Kidney glomerular epithelial cell (primary cell): ENCODE results near the gene PLA2G4D.

Experiments used
- DNase-seq: peaks from one replicate; lab custom pipeline; 2025; lab: John Stamatoyannopoulos, UW

Gene PLA2G4D, protein sequence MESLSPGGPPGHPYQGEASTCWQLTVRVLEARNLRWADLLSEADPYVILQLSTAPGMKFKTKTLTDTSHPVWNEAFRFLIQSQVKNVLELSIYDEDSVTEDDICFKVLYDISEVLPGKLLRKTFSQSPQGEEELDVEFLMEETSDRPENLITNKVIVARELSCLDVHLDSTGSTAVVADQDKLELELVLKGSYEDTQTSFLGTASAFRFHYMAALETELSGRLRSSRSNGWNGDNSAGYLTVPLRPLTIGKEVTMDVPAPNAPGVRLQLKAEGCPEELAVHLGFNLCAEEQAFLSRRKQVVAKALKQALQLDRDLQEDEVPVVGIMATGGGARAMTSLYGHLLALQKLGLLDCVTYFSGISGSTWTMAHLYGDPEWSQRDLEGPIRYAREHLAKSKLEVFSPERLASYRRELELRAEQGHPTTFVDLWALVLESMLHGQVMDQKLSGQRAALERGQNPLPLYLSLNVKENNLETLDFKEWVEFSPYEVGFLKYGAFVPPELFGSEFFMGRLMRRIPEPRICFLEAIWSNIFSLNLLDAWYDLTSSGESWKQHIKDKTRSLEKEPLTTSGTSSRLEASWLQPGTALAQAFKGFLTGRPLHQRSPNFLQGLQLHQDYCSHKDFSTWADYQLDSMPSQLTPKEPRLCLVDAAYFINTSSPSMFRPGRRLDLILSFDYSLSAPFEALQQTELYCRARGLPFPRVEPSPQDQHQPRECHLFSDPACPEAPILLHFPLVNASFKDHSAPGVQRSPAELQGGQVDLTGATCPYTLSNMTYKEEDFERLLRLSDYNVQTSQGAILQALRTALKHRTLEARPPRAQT

DNA sequence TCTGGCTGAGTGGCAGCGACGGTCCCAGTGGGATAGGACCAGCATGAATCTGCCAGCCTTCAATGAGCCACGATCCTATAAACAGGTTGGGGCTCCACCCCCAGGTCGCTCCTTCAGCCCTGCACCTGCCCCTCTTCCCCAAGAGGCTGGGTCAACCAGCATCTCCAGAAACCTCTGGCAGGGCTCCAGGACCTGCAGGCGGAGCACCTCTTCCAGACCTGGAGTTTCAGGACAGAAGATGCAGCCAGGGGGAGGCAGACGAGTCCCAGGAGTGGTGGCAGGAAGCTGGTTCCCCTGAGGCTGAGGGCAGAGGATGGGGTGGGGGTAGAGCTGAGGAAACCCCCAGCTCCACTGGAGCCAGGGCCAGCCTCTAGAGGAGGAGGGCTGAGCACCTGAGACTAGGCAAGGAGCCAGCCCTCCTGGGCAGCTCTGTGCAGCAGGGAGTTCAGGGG is at the start of gene PLA2G4D:
PLA2G4D (minus strand) TSS at position 51 of the 452 bp plus-strand sequence. CDS start 103 bp downstream, outside the sequence.
- no peak for DNase-seq

DNA sequence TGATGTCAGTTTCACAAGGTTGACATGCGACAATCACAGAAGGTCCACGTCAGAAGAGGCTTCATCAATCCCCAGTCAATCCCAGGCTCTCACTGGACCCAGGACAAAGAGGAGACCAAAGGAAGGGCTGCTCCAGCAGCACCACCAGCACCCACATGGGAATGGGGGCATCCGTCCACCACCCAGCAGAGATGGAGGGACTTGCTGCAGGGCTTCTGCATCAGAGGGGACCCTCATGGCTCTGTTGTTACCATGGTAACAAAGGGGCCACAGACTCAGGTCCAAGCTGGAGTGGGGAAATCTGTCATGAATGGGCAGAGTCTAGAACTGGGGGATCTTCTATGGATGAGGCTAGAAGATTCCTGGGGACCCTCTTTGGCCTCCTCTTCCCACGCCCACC is 49.0 kb upstream of the PLA2G4D start:
- no peak for DNase-seq

DNA sequence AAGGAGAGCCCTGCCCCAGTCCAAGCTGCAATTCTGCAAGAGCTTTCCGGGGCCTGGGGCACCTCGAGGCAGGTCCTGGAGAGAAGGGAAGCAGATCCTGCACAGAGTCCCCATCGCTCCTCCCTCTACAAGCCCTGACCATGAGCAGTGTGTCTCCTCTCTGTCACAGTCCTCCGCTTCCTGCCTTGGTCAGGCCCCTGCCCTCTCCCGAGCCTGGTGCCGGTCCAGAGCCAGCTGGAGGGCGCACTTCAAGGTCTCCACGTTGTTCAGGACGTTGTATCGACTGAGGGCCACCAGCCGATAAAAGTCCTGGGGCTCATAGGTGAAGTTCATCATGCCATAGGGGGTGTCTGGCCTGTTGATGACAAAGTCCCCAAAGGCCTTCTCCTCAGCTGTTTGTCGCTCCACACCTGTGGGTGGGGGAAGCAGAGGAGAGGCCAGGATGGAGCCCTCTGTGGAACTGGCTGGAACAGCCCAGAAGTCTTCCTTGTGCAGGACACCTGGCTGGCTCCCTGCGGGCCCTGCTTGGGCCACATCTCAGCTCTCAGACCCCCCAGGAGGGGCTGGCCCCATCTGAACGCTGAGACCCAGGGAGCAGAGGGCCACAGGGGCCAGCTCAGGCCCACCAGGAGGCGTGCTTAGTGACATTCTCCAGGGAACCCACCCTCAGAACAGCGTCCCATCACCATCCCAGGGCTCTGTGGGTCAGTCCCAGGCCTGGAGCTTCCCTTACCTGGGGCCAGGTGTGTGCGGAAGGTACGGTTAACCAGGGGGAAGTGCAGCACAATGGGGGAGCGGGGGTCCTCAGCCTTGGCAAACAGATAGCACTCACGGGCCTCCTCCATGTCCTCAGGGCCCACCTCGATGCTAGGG is 47.7 kb upstream of the PLA2G4D start:
- DNase-seq = no peak

DNA sequence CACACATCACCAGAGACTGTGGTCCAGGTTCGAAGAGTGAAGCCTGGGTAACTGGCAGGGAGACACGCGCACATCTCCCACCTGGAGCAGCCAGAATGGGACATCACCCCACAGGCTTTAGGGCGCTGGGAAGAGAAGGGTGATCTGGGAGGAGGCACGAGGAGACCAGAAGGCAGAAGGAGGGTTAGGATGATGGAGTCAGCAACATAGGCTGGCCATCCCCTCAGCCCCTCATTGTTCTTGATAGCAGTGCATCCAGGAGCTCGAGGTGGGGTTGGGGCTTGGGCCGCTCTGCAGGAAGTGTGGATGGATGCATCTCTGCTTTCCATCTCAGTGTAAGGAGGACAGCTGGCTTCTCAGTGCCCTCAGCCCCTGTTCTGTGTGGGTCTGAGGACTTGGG is 46.9 kb upstream of the PLA2G4D start:
- no peak for DNase-seq

DNA sequence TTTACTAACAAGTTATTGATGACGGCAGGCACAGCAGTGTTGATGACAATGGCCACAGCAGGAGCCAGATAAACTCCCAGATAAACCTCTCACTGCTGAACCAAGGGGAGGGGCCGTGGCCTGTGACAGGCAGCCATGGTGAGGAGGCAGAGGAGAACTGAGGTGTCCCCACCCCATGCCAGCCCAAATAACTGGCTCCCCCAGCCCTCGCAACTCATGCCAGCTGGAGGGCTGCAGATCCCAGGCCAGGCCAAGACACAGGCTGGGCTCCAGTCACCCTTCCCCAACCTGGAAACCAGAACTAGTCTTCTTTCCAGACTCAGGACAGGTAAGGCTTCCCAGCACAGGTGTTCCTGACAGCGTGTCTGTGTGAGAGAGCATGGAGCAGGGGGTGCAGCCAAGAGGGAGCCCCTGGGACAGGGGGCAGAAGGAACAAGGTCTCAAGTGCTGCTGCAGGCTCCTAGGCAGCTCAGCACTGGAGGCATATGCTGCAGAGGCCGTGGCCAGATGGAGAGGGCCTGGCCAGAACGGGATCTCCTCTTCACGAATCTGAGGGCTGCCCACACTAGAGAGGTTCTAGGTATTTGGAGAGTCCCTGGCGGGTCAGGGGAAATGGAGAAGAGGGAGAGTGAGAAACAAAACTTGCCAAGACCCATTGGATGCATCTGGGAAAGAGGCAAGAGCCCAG is 46.2 kb upstream of the PLA2G4D start:
- no peak for DNase-seq

DNA sequence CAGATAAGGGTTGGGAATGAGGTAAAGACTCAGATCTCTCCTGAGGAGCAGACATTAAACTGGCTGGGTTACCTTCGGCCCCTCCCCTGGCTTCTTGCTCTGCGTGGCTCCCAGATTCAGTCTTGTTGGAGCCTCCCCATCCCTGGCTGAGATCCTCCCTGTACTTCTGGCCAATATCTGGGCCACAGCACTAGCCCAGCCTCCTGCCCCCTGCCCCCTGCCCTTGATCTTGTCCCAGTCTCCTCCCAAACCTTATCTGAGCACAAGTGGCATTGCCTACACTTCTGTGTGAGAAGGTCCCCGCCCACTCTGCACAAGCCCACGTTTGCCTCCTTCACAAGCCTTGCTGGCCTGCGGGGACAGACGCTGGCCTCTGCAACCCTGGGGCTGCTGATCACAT is 45.2 kb upstream of the PLA2G4D start:
- no peak for DNase-seq

DNA sequence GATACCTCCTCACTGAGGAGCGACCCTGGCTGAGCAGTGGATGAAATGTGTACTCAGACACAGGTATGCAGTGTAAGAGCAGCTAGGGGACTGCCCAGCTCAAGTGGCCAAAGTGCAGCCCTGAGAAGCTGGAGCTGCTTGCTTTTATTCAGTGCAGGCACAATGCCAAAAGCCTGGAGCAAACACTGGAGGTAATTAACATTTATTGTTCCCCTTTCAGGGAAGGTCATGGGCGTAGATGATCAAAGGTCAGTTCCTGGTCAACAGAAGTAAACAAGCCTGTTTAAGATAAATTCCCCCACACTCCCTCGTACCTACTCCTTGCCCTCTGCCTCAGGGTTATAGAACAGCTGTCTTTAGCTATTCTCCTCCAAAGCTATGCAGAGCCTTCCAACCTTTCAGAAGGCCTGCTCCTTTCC is 44.6 kb upstream of the PLA2G4D start:
- no peak for DNase-seq

DNA sequence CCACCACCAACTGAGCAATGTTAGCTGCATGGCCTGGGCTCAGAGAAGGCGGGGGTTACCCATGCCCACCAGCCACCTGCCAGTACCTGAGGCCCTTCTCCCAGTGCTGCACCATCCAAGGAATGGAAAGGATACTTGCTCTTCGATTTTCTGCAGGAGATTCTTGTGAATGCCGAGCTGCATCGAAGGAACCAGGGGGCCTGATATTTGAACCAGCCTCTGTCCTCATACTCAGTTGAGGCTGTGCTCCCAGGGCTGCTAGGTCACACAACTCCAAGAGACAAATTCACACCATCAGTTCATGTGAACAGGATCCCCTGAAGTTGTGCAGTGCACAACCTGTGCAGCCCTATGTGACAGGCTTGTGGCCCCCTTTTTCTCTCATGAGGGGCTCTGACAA is 44.0 kb upstream of the PLA2G4D start:
- DNase-seq = no peak

DNA sequence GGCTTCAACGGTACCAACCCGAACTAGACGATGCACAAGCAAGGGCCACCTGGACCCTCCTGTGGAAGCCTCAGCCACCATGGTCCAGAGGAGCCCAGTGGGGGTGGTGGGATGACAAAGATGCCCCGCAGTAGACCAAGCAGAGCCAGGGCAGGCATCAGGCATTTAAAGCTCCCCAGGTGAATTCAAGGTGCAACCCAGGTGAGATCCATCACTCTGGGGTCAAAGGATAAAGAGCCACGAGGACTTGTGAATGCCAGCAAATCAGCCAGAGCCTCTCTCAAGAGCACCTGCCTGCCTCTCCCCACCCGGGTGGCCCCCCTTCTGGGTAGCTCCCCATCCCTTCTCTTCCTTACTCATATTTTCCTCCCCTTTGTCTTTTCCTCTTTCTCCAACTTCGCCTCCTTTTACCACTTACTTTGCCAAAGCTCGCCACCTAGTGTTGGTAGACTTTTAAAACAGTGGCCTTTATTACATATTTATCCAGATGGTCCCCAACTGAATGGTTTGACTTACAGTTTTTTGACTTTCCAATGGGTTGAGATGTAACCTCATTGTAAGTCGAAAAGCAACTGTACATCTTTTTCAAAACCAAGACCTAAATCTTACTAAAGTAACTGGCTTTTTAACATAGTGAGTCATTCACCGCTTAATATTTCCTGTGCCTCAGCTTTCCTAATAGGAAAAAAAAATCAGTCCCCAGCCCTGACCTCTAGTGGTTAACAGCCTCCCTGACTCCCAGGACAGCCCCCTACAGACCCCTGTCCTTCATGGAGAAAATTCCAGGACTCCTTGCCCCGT is 43.3 kb upstream of the PLA2G4D start:
- peak; percentile 22 for DNase-seq

DNA sequence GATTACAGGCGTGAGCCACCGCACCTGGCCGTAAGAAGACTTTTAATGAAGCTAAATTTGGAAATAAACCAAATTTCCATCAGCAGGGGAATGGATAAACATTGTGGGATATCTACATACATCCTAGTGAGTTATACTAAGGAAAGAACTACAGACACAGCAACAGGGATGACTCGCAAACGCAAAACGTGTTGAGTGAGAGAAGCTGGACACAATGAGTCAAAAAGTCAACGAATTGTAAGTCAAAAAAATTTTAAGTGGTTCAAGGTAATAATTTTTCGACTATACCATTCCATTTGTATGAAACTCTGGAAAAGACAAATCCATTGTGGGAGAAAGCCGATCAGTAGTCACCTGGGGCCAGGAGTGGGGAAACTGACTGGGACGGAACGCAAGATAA is 42.2 kb upstream of the PLA2G4D start:
- DNase-seq = no peak

DNA sequence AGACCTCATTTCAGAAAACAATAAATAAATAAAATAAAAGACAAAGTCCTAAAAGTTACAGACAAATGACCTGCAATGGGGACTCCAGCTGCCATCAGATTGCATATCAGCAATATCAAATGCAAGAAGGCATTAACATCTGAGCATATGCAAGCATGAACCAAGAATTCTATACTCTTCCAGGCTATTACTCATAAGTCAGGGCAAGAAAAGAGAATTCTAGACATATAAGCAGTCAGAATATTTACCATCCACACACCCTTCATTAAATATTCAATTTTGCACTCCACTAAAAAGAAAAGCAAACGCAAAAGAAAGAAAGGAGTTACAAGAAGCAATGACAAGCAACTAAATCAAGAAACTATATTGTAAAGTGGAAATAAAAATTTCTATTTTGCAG is 41.0 kb upstream of the PLA2G4D start:
- DNase-seq = no peak

DNA sequence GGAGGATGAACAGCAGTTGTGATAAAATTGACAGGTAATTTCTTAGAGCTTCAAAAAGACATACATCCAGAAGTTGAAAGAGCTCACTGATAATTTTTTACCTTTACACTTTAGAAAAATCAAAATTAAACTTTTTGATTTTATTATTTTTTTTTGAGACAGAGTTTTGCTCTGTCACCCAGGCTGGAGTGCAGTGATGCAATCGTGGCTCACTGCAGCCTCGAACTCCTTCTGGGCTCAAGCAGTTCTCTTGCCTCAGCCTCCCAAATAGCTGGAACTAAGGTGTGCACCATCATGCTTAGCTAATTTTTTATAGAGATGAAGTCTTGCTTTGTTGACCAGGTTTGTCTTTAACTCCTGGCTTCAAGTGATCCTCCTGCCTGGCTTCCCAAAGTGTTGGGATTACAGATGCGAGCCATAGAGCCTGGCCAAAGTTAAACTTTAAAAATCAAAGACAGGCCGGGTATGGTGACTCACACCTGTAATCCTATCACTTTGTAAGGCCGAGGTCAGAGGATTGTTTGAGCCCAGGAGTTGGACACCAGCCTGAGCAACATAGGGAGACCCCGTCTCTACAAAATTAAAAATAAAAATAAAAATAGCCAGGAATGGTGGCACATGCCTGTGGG is 40.4 kb upstream of the PLA2G4D start:
- no peak for DNase-seq

DNA sequence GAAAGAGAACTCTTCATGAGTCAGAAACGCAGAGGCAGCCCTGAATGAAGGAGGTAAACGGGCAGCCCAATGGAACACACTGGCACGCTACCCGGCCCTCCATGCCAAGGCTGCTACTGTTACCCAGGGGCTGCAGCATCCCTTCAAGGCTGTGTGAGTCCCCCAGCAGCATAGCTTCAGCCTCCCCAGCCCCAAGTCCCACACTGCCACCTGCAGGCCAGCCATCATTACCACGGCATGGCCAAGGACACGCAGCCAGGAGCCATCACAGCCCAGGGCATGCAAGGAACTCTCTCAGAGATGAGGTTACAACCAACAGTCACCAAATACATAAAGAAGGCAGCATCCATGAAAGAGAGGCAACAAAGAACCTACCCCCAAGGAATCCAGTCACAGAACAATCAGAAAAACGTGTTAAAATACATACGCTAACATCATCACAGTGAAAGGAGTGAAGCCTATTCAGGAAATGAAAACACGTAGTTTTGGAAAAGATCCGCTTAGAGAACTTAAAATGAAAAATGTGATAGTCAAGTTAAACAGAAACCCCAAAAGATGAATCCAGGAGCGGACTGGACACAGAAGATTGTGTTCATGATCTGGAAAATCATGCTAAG is 39.6 kb upstream of the PLA2G4D start:
- peak; percentile 11 for DNase-seq

DNA sequence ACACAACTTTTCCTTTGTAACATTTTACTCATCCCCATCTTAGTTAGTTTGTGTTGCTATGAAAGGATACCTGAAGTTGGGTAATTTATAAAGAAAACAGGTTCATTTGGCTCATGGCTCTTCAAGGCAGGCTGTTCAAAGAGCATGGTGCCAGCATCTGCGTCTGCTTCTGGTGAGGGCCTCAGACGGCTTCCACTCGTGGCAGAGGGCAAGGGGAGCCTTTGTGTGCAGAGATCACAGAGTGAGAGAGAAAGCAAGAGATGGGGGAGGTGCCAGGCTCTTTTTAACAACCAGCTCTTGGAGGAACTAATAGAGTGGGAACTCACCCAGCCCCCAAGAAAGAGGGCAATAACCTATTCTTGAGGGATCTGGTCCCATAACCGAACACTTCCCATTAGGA is 39.0 kb upstream of the PLA2G4D start:
- DNase-seq = no peak

DNA sequence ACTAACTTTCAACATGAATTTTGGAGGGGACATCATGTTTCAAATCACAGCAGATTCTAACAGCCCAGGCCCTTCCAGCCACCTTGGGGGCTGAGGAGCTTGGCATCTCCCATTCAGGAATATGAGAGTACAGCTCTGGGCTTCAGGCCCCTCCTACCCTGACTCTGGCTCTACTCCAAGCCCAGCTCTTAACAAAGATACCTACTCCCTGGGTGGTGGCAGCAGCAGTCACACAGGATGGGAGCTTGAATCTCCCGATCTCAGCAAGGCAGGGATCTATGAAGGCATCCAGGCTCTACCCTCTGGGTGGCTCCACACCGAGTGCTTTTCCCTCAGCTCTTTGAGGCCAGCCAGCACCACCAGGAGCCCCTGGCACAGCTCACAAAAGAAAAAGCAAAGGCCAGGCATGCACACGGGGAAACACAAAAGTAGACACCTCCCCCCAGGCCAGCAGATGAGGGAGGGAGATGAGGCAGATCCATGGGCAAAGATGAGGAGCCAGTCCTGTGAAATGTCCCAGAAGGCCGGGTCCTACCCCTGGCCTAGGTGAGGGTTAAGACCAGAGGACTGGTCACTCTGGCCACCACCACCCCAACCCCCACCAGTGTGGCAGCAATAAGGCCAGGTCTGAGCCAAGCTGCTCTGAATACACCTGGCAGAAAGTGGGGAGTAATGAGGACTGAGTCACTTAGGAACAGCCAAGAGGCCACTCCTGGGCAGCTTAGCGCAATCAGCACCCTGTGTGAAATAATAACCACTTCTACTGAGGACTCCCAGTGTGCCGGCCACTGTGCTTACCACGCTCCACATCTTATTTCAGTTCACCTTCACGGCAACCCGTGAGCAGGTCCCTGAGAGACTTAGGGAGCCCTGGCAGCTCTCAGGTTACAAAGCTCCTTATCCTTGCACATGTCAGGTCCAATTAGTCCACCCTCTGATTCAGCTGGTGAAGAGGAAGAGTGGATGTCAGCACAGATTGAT is 37.8 kb upstream of the PLA2G4D start:
- DNase-seq = no peak

DNA sequence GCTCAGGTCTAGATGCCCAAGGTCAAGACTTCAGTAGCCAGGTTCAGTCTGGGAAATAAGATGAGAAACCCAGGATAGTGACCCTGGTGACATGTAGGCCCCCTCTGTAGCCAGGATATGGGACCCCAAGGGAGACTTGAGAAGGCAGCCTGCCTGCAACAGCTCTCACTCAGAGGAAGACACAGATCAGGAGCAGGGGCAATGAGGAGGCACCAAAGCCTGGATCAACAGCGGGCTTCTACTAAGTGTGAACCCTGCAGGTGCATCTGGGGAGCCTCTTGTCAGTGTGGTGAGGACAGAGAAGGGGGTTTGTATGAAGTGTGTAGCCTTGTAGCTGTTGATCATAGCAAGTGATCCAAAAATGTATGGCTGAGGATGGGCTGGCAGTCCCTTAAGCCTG is 36.6 kb upstream of the PLA2G4D start:
- DNase-seq = no peak

DNA sequence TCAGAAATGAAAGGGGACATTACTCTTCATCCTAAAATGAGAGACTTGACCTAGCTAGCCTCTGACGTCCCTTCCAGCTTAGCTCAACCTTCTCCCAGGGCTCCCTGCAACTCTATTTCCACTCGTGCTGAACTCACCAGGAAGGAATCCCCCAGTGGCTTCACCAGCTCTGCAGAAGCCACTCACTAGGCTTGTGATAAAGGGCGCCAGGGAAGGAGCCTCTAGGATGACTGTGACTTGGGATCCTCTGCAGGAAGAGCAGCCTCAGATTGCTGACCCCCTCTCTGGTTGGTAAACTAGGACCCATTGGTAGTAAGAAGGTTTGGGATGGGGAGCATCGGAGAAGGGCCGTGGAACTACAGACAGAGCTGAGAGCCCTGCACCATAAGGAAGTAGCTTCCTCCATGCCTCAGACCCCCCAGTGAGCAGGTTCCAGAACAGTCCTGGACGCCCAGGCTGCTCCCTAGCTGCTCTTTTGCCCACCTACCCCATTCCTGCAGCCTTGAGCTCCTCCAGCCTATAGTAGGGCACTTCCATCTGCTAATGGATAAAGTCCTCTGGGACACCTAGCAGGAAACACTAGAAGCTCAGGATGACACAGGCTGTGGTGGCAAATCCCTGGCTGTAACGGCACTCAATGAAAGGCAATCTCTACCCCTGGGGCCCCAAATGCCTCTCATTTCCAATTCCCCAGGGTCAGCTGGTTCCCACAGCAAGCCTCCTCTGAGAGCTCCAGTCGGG is 36.1 kb upstream of the PLA2G4D start:
- no peak for DNase-seq

DNA sequence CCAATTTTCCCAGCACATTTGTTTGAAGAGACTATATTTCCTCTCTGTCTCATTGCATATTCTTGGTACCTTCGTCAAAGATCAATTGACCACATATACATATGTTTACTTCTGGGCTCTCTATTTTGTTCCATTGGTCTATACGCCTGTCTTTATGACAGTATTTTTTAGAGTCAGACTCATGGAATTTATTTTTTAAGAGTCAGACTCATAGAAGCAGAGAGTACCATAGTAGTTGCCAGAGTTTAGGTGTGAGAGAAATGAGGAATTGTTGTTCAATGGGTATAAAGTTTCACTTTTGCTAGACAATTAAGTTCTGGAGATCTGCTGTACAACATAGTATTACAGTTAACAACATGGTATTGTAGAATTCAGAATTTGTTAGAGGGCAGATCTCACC is 35.0 kb upstream of the PLA2G4D start:
- DNase-seq = no peak
